ENCODE measurements around the gene RNF213. TPM values are rescaled to one million over a fixed set of nuclear protein-coding genes. Genes with fewer than 3 reads are reported as not detected.
"Not testable (repeated sequence)": the region's sequence is repeated elsewhere in the genome, so short reads cannot be mapped to it uniquely, and the experiment has no call there.

The RNF213 gene
- total and polyA plus RNA-seq, 10 donors: 36.7 to 481 (median 337) TPM

DNA sequence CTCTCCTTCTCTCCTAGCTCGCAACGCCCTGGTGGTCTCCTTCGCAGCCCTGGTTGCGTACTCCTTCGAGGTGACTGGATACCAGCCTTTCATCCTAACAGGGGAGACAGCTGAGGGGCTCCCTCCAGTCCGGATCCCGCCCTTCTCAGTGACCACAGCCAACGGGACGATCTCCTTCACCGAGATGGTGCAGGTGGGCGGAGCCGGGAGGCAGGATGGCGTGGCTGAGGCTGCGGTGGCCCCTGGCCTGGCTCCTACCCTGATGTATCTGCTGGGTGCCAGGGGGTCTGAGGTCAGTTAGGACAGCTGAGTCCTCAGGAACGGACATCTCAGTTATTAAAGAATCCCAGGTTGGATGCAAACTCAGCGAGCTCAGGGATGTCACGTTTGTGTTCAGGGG lies 23.7 kb upstream of the RNF213 start:
- Histone ChIP-seq H3K4me1 (no peaks in the 10 kb centered on the region), H3K27me3 (replicated peaks in 1 of 7) (no peaks in the 10 kb centered on the region), H3K9me3 (peaks cover 0 to 30% (median 24%) of the 10 kb centered on the region in 8 donors), H3K4me3 (no peak overlapping the region), H3K27ac (no peak overlapping the region), H3K36me3 (peaks cover 0 to 89% (median 46%) of the 10 kb centered on the region in 6 donors)
- intact Hi-C loops (cut with DNase I; ENCODE audit: low total_unique reads): no loop called here
- TF ChIP-seq POLR2A (IDR thresholded peaks at IDR 0.05): no peak
- no peak for TF ChIP-seq POLR2AphosphoS5 (IDR thresholded peaks at IDR 0.05)
- TF ChIP-seq, protein P1, sequence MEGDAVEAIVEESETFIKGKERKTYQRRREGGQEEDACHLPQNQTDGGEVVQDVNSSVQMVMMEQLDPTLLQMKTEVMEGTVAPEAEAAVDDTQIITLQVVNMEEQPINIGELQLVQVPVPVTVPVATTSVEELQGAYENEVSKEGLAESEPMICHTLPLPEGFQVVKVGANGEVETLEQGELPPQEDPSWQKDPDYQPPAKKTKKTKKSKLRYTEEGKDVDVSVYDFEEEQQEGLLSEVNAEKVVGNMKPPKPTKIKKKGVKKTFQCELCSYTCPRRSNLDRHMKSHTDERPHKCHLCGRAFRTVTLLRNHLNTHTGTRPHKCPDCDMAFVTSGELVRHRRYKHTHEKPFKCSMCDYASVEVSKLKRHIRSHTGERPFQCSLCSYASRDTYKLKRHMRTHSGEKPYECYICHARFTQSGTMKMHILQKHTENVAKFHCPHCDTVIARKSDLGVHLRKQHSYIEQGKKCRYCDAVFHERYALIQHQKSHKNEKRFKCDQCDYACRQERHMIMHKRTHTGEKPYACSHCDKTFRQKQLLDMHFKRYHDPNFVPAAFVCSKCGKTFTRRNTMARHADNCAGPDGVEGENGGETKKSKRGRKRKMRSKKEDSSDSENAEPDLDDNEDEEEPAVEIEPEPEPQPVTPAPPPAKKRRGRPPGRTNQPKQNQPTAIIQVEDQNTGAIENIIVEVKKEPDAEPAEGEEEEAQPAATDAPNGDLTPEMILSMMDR (IDR thresholded peaks at IDR 0.05 in 8 of 11, conservative IDR thresholded peaks at IDR 0.05 in 3 of 11): no peak
- 80 to 97% (median 88%) methylated on average over 9 to 17 of the region's 17 CpGs for WGBS, 5 donors
- no peak for DNase-seq

DNA sequence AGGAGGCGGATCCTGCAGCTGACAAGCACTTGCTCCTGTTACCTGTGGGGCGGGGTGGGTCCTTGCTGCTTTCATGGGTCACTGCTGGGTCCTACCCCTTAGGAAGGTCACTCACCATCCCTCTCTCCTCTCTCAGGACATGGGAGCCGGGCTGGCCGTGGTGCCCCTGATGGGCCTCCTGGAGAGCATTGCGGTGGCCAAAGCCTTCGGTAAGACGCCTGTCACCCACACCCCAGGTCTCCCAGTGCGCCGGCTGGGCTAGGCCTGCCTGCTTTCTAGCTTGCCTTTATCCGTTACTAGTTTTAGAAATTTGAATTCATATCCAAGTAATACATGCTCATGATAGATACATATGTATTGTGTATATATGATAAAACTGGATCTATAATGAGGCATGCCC lies 23.3 kb upstream of the RNF213 start:
- H3K27ac ChIP-seq: no peak overlapping the region
- no peaks in the 10 kb centered on the region for H3K4me1 ChIP-seq
- no peak for TF ChIP-seq POLR2AphosphoS5 (IDR thresholded peaks at IDR 0.05)
- H3K9me3 ChIP-seq: peaks cover 0 to 26% (median 19%) of the 10 kb centered on the region in 8 donors
- no peaks in the 10 kb centered on the region for H3K27me3 ChIP-seq (replicated peaks in 1 of 7)
- H3K4me3 ChIP-seq: no peak overlapping the region
- DNase-seq: no peak
- intact Hi-C loops (cut with DNase I; ENCODE audit: low total_unique reads): no loop called here
- peaks cover 0 to 89% (median 47%) of the 10 kb centered on the region in 6 donors for H3K36me3 ChIP-seq
- 92 to 100% (median 96%) methylated on average over 9 to 10 of the region's 10 CpGs for WGBS, 5 donors

DNA sequence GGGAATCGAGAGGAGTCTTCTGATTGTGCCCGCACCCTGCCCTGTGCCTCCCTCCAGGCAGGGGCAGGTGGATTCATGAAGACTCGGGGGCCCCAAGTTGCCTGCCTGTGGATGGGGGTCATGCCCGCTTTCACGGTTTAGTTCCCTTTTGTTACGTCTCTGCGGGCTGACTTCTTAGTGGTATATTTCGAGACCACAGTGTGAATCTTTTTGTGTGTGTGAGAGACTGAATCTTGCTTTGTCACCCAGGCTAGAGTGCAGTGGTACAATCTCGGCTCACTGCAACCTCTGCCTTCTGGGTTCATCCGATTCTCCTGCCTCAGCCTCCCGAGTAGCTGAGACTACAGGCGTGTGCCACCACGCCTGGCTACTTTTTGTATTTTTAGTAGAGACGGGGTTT lies 18.1 kb upstream of the RNF213 start:
- Histone ChIP-seq H3K4me1 (no peaks in the 10 kb centered on the region), H3K4me3 (no peak overlapping the region), H3K9me3 (no peaks in the 10 kb centered on the region), H3K36me3 (peaks cover 0 to 89% (median 41%) of the 10 kb centered on the region in 6 donors), H3K27ac (no peak overlapping the region), H3K27me3 (replicated peaks in 1 of 7) (no peaks in the 10 kb centered on the region)
- no peak for TF ChIP-seq POLR2A (IDR thresholded peaks at IDR 0.05)
- TF ChIP-seq, protein P1 (IDR thresholded peaks at IDR 0.05 in 8 of 11, conservative IDR thresholded peaks at IDR 0.05 in 3 of 11): no peak
- TF ChIP-seq POLR2AphosphoS5 (IDR thresholded peaks at IDR 0.05): no peak
- no peak for DNase-seq
- intact Hi-C loops (cut with DNase I; ENCODE audit: low total_unique reads): no loop called here
- 74 to 80% (median 78%) methylated on average over 14 of the region's 14 CpGs for WGBS, 5 donors

DNA sequence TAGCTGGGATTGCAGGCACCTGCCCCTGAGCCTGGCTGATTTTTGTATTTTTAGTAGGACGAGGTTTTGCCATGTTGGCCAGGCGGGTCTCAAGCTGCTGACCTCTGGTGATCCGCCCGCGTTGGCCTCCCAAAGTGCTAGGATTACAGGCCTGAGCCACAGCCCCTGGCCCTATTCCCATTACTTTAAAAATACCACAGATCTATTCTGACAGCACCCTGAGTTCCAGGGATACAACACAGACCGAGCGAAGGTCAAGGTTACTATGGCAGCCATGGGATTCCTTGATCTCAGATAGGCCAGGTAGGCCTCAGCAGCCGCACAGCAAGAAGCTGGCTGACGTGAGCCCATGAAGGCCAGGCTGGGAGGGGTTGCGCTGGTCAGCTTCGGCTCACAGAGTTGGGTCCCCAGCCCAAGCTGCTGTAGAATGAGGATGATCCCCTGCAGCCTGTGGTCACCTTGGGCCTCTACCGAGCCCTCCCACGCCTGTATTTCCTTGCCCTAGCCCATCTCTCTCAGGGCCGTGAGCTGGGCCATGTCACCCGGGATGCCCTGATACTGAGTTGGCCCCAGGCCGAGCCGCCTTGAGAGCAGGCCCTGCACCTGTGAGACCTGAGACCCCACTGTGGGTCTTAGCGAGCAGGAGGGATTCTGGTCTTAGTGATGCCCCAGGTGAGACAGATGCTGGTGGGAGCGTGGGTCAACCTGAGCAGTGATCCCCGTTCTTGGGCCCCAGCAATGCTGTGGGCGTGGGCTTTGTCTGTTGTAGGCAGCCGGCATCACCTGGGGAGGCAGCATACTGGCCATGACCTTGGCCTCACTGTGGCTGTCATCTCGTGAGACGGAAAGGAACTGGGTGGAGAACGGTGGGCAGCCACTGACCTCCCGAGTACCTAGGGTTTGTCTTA lies 16.9 kb upstream of the RNF213 start:
- TF ChIP-seq POLR2A (IDR thresholded peaks at IDR 0.05): no peak
- peak in 1 of 3 donors; percentile 29 for TF ChIP-seq POLR2AphosphoS5 (IDR thresholded peaks at IDR 0.05)
- H3K4me1 ChIP-seq: no peaks in the 10 kb centered on the region
- H3K36me3 ChIP-seq: peaks cover 2 to 89% (median 36%) of the 10 kb centered on the region in 6 donors
- no peak for DNase-seq
- intact Hi-C loops (cut with DNase I; ENCODE audit: low total_unique reads): no loop called here
- H3K27ac ChIP-seq: no peak overlapping the region
- 78 to 92% (median 90%) methylated on average over 13 to 26 of the region's 26 CpGs for WGBS, 5 donors
- no peaks in the 10 kb centered on the region for H3K27me3 ChIP-seq (replicated peaks in 1 of 7)
- no peak overlapping the region for H3K4me3 ChIP-seq
- H3K9me3 ChIP-seq: no peaks in the 10 kb centered on the region

DNA sequence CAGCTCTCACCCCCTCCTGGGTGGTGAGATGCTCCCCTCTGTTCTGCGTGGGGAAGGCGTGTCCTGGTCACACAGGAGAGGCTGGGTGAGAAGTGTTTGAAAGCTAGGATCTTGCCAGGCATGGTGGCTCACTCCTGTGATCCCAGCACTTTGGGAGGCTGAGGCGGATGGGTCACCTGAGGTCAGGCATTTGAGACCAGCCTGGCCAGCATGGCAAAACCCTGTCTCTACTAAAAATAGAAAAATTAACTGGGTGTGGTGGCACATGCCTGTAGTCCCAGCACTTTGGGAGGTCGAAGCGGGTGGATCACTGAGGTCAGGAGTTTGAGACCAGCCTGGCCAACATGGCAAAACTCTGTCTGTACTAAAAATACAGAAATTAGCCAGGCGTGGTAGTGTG lies 16.2 kb upstream of the RNF213 start:
- H3K4me3 ChIP-seq; H3K9me3 ChIP-seq; intact Hi-C loops (cut with DNase I; ENCODE audit: low total_unique reads); H3K4me1 ChIP-seq; H3K27me3 ChIP-seq (replicated peaks in 1 of 7); H3K27ac ChIP-seq: not testable (repeated sequence)
- WGBS, 5 donors: 87 to 96% (median 92%) methylated on average over 4 to 6 of the region's 6 CpGs
- peak; percentile 49 for DNase-seq
- H3K36me3 ChIP-seq: peaks cover 2 to 91% (median 37%) of the 10 kb centered on the region in 6 donors
